Measurements from ENCODE around the gene MICU1. TPM values are rescaled to one million over a fixed set of nuclear protein-coding genes. Genes with fewer than 3 reads are reported as not detected.

The MICU1 gene
- total and polyA plus RNA-seq, 2 donors (not counting 3 experiments of a cell fraction or from before 2014, with no cell fraction given) = 27.5 to 48.0 TPM

- Histone ChIP-seq H3K9me1 (replicated peaks; ENCODE audit: control insufficient read depth, extremely low read depth, insufficient read depth, low read length) (no peaks in the 10 kb centered on the region), H4K20me1 (replicated peaks; ENCODE audit: control insufficient read depth, extremely low read depth, insufficient read depth, low read length) (no peaks in the 10 kb centered on the region), H3K79me2 (ENCODE audit: control insufficient read depth, insufficient read depth, low read length) (no peaks in the 10 kb centered on the region), H3K4me2 (ENCODE audit: insufficient read depth, low read length) (no peak overlapping the region), H3K9me3 (replicated peaks; ENCODE audit: control insufficient read depth, insufficient read depth, low read length) (no peaks in the 10 kb centered on the region), H3K4me3 (replicated peaks in 1 of 3; ENCODE audit: insufficient read depth in 1 of 3, low read depth in 1 of 3, low read length in 3 of 3) (no peak overlapping the region), H3K27me3 (ENCODE audit: control insufficient read depth in 2 of 2, insufficient read depth in 2 of 2, low read length in 2 of 2) (no peaks in the 10 kb centered on the region), H3K9ac (replicated peaks; ENCODE audit: extremely low read depth, insufficient read depth, low read length) (no peak overlapping the region), H3K4me1 (ENCODE audit: control insufficient read depth, extremely low read depth, insufficient read depth, low read length) (no peaks in the 10 kb centered on the region), H2AFZ (ENCODE audit: low read depth, low read length) (no peak overlapping the region), H3K27ac (ENCODE audit: insufficient read depth, low read depth, low read length) (no peak overlapping the region), H3K36me3 (ENCODE audit: control insufficient read depth in 2 of 2, extremely low read depth in 1 of 2, insufficient read depth in 2 of 2, low read length in 2 of 2) (no peaks in the 10 kb centered on the region)
- intact Hi-C loops (cut with micrococcal nuclease) = no loop called here
- BruUV-seq (replicated peaks) = no TSS peak
- DNase-seq (ENCODE audit: low read depth, low spot score) (peak; percentile 11), FAIRE-seq (no peak)
- dilution Hi-C loops (cut with MboI; ENCODE audit: extremely low pct_ligation_motif_present, low sequenced_read_pairs) = no loop called here
- ChIA-PET POLR2A (no interaction called here), CTCF (no interaction called here)
- TF ChIP-seq CTCF (IDR thresholded peaks at IDR 0.05; ENCODE audit: extremely low read depth in 1 of 2, insufficient read depth in 1 of 2, low read depth in 1 of 2, low read length in 2 of 2) = no peak
- no peak for TF ChIP-seq GATA2 (IDR thresholded peaks at IDR 0.05; ENCODE audit: insufficient read depth, insufficient read length, low read depth, low read length)
- TF ChIP-seq, protein P1, sequence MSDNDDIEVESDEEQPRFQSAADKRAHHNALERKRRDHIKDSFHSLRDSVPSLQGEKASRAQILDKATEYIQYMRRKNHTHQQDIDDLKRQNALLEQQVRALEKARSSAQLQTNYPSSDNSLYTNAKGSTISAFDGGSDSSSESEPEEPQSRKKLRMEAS (IDR thresholded peaks at IDR 0.05; ENCODE audit: insufficient read depth, insufficient read length) = no peak
- TF ChIP-seq POLR2A (IDR thresholded peaks at IDR 0.05; ENCODE audit: low read depth, low read length) = no peak
- TF ChIP-seq JUN (IDR thresholded peaks at IDR 0.05; ENCODE audit: borderline replicate concordance, insufficient read depth, insufficient read length, low read depth) = no peak
- TF ChIP-seq FOS (IDR thresholded peaks at IDR 0.05; ENCODE audit: borderline replicate concordance, insufficient read depth, low read length) = no peak
- TF ChIP-seq MYC (IDR thresholded peaks at IDR 0.05; ENCODE audit: low read depth, low read length) = no peak
- TF ChIP-seq POLR2AphosphoS5 (IDR thresholded peaks at IDR 0.05; ENCODE audit: insufficient read depth, low read depth, low read length) = no peak
- no peak for TF ChIP-seq EZH2 (IDR thresholded peaks at IDR 0.05; ENCODE audit: borderline replicate concordance, low read depth, low read length, severe bottlenecking)
These were observed 164.8 kb downstream of the MICU1 start for GRCh38 chr10:72461085-72461484.

All from endothelial cell of umbilical vein (primary cell).